HG03354 (cell line): ENCODE data around the gene KASH5.
"Not testable (repeated sequence)": the region's sequence is repeated elsewhere in the genome, so short reads cannot be mapped to it uniquely, and the experiment has no call there.

Experiments used
- ATAC-seq: cut with Tn5 transposase; IDR thresholded peaks from one replicate; pipeline ENCODE4 v1.9.1; 2021; ENCODE audit warnings: mild to moderate bottlenecking; ENCODE audit not compliant: unreplicated experiment, poor library complexity, severe bottlenecking

Gene KASH5

DNA sequence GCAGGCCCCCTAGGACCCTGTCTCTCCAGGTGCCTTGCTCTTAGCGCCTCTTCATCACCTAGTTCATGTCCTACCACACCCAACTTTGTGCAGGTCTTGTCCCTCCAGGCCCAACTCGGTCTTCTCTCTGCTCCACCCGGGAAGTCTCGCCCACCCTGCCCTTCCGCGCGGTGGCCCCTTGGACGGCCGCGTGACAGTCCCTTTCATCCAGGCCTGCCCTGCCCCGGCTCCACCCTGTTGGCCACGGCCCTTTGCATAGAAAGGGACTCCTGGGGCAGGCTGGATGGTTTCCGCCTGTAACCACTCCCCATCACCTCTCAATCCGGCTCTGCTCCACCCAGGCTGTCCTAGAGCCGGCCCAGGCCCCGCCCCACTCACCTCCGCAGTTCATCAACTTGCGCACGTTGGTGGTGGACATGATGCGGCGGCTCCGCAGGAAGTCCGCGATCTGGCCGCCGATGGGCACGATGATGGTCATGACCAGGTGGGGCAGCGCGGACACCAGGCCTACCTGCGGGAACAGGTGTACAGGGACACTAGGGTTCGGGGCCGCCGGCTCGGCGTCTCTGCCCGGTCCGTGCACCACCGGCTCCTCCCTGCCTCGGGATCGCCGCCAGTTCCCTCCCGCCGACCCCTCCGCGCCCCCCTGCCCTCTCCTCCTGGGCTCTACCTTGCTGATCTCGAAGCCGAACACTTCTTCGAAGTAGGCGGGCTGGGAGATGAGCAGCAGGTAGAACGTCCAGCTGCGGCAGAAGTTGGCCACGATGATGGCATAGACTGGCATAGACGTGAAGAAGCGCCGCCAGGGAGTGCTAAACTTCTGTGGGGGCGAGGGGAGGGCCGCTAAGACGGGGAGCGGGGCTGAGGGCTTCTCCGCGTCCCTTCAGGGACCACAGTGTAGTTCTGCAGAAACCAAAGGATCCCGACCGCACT, 44.4 kb downstream of the KASH5 start:
- ATAC-seq = no peak

- no peak for ATAC-seq
Measured at GRCh38 chr19:49433240-49433901, 45.3 kb downstream of the KASH5 start.

GRCh38 chr19:49434907-49435583, 47.0 kb downstream of the KASH5 start:
- ATAC-seq = no peak

DNA sequence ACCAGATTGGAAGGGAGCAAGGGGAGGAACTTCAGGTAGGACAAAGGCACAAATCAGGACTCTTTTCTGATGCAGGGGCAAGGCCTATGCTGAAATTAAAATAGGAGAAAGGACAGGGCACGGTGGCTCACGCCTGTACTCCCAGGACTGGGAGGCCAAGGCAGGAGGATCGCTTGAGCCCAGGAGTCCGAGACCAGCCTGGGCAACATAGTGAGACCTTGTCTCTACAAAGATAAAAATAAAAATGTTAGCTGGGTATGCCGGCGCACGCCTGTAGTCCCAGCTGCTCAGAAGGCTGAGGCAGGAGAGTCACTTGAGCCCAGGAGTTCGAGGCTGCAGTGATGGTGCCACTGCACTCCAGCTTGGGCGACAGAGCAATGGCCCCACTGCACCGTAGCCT, 47.6 kb downstream of the KASH5 start:
- no peak for ATAC-seq

GRCh38 chr19:49436381-49437017, 48.5 kb downstream of the KASH5 start:
- ATAC-seq = no peak

GRCh38 chr19:49437231-49437630, 49.2 kb downstream of the KASH5 start:
- no peak for ATAC-seq

GRCh38 chr19:49438261-49438660, 50.2 kb downstream of the KASH5 start:
- ATAC-seq = no peak

DNA sequence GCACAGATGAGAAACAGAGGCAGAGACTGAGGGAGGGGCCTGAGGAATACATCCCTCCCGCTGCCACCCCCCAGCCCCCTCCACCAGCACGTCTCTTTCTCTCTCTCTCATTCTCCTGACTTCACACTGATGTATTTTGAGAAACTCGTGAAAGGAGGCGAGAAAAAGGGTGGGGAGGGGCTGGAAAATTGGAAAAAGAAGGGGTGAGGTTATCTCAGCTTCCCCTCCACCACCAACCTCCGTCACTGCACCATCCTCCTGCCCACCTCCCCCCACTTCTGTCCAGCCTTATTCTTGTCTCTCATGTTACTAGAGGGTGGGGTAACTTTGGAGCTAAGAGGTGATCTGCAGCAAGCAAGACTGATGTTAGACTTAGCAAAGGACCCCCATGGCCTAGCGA, 51.8 kb downstream of the KASH5 start:
- ATAC-seq = no peak

DNA sequence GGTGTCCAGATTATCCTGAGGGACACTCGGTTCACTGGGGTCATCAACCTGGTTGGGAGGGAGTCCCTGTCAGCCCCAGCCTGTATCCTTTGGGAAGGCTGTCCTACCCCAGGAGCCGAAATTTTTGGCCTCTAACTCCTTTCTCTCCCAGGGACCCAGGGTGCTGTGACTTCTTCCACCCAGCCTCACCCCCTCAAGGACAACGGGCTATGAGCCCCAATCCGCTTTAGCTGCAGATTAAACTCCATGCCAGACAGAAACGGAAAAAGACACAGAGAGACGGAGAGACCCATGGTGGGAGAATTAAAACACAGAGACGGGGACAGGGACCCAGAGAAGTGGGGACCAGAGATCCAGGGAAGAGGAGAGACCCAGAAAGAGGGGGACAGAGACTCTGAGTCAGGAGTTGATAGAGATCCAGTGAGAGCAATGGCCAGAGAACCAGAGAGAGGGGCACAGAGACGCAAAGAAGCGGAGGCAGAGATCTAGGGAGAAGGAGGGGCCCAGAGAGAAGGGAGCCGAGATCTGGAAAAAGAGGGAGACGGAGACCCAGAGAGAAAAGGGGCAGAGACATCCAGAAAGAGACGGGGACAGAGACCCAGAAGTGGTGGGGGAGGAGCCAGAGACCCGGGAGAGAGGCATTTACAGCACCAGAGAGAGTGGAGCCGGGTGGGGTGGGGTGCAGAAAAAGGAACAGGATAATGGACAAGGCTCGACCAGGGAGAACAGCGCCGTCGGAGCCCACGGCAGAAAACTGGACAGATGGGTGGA, 52.6 kb downstream of the KASH5 start:
- ATAC-seq = no peak

- ATAC-seq = no peak
Measured at GRCh38 chr19:49441210-49441959, 53.3 kb downstream of the KASH5 start, which contains the start of gene SLC17A7. TSS of gene SLC17A7 (minus strand) at chr19:49441527. CDS start at chr19:49441379, 148 bp downstream.

GRCh38 chr19:49441960-49442350, 53.9 kb downstream of the KASH5 start:
- no peak for ATAC-seq

DNA sequence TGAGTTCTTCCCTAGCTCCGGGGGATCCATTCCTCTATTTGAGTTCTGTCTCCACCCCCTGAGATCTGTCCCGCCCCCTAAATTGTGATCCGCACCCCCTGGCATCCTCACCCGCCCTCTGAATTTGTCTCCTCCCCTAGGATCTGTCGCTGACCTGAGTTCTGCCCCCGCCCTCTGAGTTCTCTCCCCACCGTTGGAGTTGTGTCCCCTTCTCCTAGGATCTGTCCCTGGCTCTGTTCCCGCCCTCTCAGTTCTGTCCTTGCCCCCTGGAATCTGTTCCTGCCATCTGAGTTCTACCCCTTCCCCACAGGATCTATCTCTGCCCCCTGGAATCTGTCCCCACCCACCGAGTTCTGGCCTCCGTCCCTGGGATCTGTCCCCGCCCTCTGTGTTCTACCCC, 54.3 kb downstream of the KASH5 start:
- no peak for ATAC-seq

- ATAC-seq = peak; percentile 3
Measured at GRCh38 chr19:49442771-49443365, 54.8 kb downstream of the KASH5 start.

DNA sequence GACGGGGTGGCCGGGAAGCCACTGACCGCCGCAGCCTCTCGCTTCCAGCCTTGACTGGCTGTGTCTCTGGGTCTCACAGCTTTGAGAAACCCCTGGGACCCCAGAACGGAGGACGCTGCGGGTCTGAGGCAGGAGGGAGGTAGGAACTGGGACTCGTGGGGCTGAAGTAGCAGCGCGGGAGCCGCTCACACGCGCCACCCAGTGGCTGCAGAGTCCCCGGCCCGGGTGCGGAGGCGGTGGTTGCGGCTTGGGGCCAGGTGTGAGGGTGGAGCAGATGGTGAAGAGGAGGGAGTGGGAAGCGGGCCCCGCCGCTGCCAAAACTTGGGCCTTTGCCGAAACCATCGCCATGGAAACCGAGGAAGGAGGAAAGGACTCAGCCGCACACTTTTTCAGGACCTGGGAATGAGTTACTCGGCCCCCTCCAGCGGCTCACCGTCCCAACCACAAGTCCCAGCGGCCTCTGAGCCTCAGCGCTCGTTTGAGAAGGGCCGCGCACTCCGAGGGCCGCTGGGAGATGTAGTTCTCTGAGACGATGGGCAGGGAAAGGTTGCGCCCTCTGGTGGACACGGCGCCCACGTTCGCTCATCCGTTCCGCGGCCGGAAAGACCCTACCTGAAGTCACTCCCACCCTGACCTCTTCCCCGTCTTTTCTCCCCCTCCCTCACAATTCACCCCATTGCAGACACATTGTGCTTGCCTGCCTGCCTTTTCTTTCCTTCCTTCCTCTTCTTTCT, 55.5 kb downstream of the KASH5 start:
- ATAC-seq = peak; percentile 86

GRCh38 chr19:49444100-49444700, 56.2 kb downstream of the KASH5 start:
- ATAC-seq = not testable (repeated sequence)

DNA sequence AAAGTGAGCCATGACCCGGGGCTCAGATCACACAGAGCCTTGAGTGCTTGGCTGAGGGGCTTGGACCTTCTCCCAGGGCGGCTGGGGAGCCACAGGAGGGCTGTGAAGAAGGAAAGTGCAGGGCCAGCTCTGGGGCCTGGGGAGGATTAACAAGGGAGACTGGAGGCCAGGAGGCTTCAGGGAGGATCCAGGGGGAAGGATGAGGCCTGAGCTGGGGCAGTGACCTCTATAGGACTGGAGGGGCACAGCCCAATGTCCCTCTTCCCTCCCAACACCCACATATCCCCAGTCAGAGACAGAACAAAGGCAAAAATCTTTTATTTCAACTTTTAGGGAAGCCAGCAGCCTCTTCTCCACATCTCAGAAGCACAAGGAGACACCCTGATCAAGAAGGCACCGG, 57.9 kb downstream of the KASH5 start:
- no peak for ATAC-seq
